Spleen (tissue), 13 donors: ENCODE data around the gene UBE2I. TPM values are rescaled to one million over a fixed set of nuclear protein-coding genes. Genes with fewer than 3 reads are reported as not detected.

ENCODE experiments used
- DNase-seq: peaks from one replicate; pipeline ENCODE4 v3.0.0-alpha.2; 2020
- H3K27ac ChIP-seq, 8 donors: fragments of 200-600 bp; sonication (generic) in 7 of 8; 1 replicate in 4 of 8; 2 replicates in 4 of 8; pipeline versions ENCODE4 v1.5.0 to v1.8.0; 2016 to 2021; ENCODE audit warnings: inconsistent platforms in 4 of 8, mild to moderate bottlenecking in 4 of 8, moderate library complexity in 1 of 8
- H3K27me3 ChIP-seq, 7 donors: fragments of 200-600 bp; sonication (generic) in 6 of 7; replicated peaks in 1 of 7; 1 replicate in 4 of 7; 2 replicates in 3 of 7; pipeline versions ENCODE4 v1.5.0 to v1.8.0; 2016 to 2021; ENCODE audit warnings: inconsistent platforms in 3 of 7, mild to moderate bottlenecking in 1 of 7
- H3K36me3 ChIP-seq, 6 donors: fragments of 200-600 bp; sonication (generic) in 5 of 6; 1 replicate in 4 of 6; 2 replicates in 2 of 6; pipeline versions ENCODE4 v1.5.0 to v1.8.0; 2016 to 2021; ENCODE audit warnings: inconsistent platforms in 2 of 6
- H3K4me1 ChIP-seq, 6 donors: fragments of 200-600 bp; sonication (generic) in 5 of 6; 1 replicate in 3 of 6; 2 replicates in 3 of 6; pipeline versions ENCODE4 v1.5.0 to v1.8.0; 2016 to 2021; ENCODE audit warnings: inconsistent platforms in 3 of 6
- H3K4me3 ChIP-seq, 8 donors: fragments of 200-600 bp; sonication (generic) in 7 of 8; 1 replicate in 4 of 8; 2 replicates in 4 of 8; pipeline versions ENCODE4 v1.5.0 to v1.8.0; 2016 to 2021; ENCODE audit warnings: inconsistent platforms in 4 of 8, mild to moderate bottlenecking in 4 of 8, moderate library complexity in 2 of 8
- H3K9me3 ChIP-seq, 8 donors: fragments of 200-600 bp; sonication (generic) in 7 of 8; 1 replicate in 4 of 8; 2 replicates in 4 of 8; pipeline versions ENCODE4 v1.5.0 to v1.8.0; 2016 to 2021; ENCODE audit warnings: inconsistent platforms in 4 of 8
- POLR2A ChIP-seq, 3 donors: fragments of 450-650 bp; IDR thresholded peaks; one replicate each; pipeline ENCODE4 v1.5.1; 2017; ENCODE audit warnings: antibody characterized with exemption in 3 of 3, mild to moderate bottlenecking in 1 of 3
- POLR2AphosphoS5 ChIP-seq, 3 donors: sonication (generic); formaldehyde crosslinking; IDR thresholded peaks; one replicate each; pipeline ENCODE4 v1.5.1; 2017; ENCODE audit warnings: antibody characterized with exemption in 3 of 3
- WGBS, 5 donors: extraction: QIAGEN DNeasy Blood & Tissue Kit in 3 of 5; methylation state at CpG; one replicate each; pipeline versions ENCODE4 v1.1.5 to v1.1.7; 2013 to 2018; 5-methylcytosine and 5-hydroxymethylcytosine counted together
- intact Hi-C: fragments of 100-400 bp; cut with DNase I; formaldehyde crosslinking; loops from one replicate; pipeline ENCODE4 v1.15.0; 2023; ENCODE audit warnings: low total_unique reads
- long read RNA-seq, 2 donors: transcript quantifications; one replicate each; lab custom pipeline, GENCODE V29; 2026
- polyA plus RNA-seq, 3 donors: library from polyadenylated mRNA; stranded (reverse); fragments of 200-250 nt; gene quantifications; one replicate each; pipeline ENCODE4 v1.2.1, GENCODE V29; 2013
- total RNA-seq, 7 donors: library from RNA; depleted of rRNA in 3 of 7; stranded (reverse); fragments of >200 nt in 3 of 7; fragmentation: NEBNext Ultra II Directional in 4 of 7; extraction: Animal tissue kit (Norgen Biotek cat#: 25700) in 4 of 7; gene quantifications; one replicate each; pipeline versions ENCODE4 v1.1.0 to v1.2.1, GENCODE V29; 2016 to 2021
- TF ChIP-seq, protein P1 (sequence below), 11 experiments: fragments of 200-600 bp in 7 of 11; fragments of 450-650 bp in 4 of 11; sonication (generic) in 4 of 11; IDR thresholded peaks in 8 of 11; conservative IDR thresholded peaks in 3 of 11; 1 replicate in 7 of 11; 2 replicates in 4 of 11; pipeline versions ENCODE4 v1.4.0 to v1.8.0; 2016 to 2021; ENCODE audit warnings: antibody characterized with exemption in 11 of 11, inconsistent platforms in 4 of 11, mild to moderate bottlenecking in 1 of 11
- donor health status: healthy with polysubstance abuse.
- donor health status: DM: no; HTN: no; CAD: no; lungs with moderate emphysema.
- donor health status: DM: no; HTN: no; CAD: no.
- donor health status: Bipolar disorder and iron deficiency.
- donor health status: healthy.
- donor health status: DM: no; HTN: no; CAD: no.
- donor health status: DM: yes; HTN: yes; CAD: no.

The UBE2I gene
- total RNA-seq (100 to 1,000 TPM; 101 to 142 (median 129) TPM), polyA plus RNA-seq (10 to 100 TPM; 78.1 to 94.9 (median 83.7) TPM)
- long read RNA-seq, donor 1, transcript UBE2I-212 (1 exons, 2,642 nt): minor isoform, 5 of 92 reads
- long read RNA-seq, donor 1, transcript UBE2I-203 (7 exons, 2,976 nt): major isoform, 61 of 92 reads
- long read RNA-seq, donor 1, partial matches to known transcripts: 14 of 92 reads
- long read RNA-seq, donor 1, other reads (novel, unspliced or antisense): 0 of 92 reads
- long read RNA-seq, donor 2, transcript UBE2I-203 (7 exons, 2,976 nt): major isoform, 50 of 76 reads
- long read RNA-seq, donor 2, partial matches to known transcripts: 17 of 76 reads
- long read RNA-seq, donor 2, other reads (novel, unspliced or antisense): 0 of 76 reads

DNA sequence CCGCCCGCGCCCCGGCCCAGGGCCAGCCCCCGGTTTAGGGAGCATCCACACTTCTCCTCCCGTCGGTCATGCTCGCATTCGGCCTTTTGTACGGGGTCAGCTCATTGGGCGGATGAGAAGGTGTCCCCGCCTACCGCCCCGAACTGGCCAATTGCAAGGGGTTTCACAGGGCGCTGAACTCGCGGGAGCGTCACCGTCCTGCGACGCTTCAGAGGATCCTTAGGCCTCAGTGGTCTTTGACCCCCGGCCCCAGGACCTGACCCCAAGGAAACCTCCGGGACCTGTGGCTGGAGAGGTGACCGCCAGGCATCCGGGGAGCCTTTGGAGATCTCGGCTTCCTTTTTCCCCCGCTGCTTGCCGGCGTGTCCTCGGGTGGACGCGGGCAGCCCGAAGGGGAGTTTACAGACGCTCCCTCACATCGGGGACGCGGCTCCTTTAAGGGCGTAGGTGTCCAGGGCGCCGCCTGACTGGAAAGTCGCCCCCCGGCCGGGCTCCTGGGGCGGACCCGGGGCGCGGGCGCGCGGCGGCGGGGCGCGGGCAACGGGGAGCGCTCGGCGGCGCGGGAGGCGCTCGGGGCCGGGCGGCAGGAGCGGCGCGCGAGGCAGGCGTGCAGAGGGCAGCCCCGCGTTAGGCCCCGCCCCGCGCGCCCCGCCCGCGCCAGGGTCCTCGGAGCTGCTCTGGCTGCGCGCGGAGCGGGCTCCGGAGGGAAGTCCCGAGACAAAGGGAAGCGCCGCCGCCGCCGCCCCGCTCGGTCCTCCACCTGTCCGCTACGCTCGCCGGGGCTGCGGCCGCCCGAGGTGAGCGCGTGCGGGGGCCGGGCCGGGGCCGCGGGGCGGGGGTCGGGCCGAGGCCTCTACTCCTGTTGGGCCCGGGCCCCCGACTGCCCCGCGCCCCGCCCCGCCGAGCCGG is at the start of gene UBE2I:
UBE2I (plus strand) TSS at position 660 of the 909 bp plus-strand sequence. CDS start 4,395 bp downstream, outside the sequence.
- peaks cover 24 to 74% (median 62%) of the 10 kb centered on the region in 6 donors for H3K4me1 ChIP-seq
- no peaks in the 10 kb centered on the region for H3K27me3 ChIP-seq
- DNase-seq: peak; percentile 97
- intact Hi-C loops: no loop called here
- H3K9me3 ChIP-seq: no peaks in the 10 kb centered on the region
- TF ChIP-seq, protein P1, sequence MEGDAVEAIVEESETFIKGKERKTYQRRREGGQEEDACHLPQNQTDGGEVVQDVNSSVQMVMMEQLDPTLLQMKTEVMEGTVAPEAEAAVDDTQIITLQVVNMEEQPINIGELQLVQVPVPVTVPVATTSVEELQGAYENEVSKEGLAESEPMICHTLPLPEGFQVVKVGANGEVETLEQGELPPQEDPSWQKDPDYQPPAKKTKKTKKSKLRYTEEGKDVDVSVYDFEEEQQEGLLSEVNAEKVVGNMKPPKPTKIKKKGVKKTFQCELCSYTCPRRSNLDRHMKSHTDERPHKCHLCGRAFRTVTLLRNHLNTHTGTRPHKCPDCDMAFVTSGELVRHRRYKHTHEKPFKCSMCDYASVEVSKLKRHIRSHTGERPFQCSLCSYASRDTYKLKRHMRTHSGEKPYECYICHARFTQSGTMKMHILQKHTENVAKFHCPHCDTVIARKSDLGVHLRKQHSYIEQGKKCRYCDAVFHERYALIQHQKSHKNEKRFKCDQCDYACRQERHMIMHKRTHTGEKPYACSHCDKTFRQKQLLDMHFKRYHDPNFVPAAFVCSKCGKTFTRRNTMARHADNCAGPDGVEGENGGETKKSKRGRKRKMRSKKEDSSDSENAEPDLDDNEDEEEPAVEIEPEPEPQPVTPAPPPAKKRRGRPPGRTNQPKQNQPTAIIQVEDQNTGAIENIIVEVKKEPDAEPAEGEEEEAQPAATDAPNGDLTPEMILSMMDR (IDR thresholded peaks at IDR 0.05 in 8 of 11, conservative IDR thresholded peaks at IDR 0.05 in 3 of 11): no peak
- TF ChIP-seq POLR2A (IDR thresholded peaks at IDR 0.05) (peak in 2 of 3 donors; percentile 18 to 55), POLR2AphosphoS5 (IDR thresholded peaks at IDR 0.05) (peak; percentile 80 to 89 (median 81))
- H3K36me3 ChIP-seq: peaks cover 0 to 28% (median 16%) of the 10 kb centered on the region in 6 donors
- H3K27ac ChIP-seq: peak within 1 kb of the TSS; percentile 96 to 99 (median 98)
- H3K4me3 ChIP-seq: peak within 1 kb of the TSS; percentile 81 to 96 (median 86)
- 0 to 1% (median 0%) methylated on average over 16 to 117 of the region's 117 CpGs for WGBS, 5 donors

DNA sequence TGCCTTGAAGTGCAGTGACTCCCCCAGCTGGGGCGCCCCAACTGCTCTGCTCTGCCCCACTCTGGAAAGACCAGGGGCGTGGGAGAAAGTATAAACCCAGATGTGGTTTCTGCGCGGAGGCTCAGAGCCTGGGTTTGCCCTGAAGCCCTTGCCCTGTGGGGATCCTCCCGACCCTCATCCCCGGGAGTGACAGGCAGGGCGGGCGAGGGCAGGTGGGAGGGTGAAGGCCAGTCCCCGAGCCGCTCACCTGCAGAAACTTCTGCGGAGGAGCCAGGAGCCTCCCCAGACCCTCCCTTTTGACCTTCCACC is 49.7 kb upstream of the UBE2I start:
- Histone ChIP-seq H3K4me1 (peaks cover 0 to 20% (median 9%) of the 10 kb centered on the region in 6 donors), H3K4me3 (no peak overlapping the region), H3K27ac (no peak overlapping the region), H3K27me3 (peaks cover 0 to 87% (median 55%) of the 10 kb centered on the region in 7 donors), H3K9me3 (no peaks in the 10 kb centered on the region), H3K36me3 (no peaks in the 10 kb centered on the region)
- intact Hi-C loops: no loop called here
- 8 to 47% (median 30%) methylated on average over 2 to 11 of the region's 11 CpGs for WGBS, 5 donors
- TF ChIP-seq, protein P1 (IDR thresholded peaks at IDR 0.05 in 8 of 11, conservative IDR thresholded peaks at IDR 0.05 in 3 of 11): no peak
- TF ChIP-seq POLR2AphosphoS5 (IDR thresholded peaks at IDR 0.05): no peak
- no peak for TF ChIP-seq POLR2A (IDR thresholded peaks at IDR 0.05)
- DNase-seq: no peak

DNA sequence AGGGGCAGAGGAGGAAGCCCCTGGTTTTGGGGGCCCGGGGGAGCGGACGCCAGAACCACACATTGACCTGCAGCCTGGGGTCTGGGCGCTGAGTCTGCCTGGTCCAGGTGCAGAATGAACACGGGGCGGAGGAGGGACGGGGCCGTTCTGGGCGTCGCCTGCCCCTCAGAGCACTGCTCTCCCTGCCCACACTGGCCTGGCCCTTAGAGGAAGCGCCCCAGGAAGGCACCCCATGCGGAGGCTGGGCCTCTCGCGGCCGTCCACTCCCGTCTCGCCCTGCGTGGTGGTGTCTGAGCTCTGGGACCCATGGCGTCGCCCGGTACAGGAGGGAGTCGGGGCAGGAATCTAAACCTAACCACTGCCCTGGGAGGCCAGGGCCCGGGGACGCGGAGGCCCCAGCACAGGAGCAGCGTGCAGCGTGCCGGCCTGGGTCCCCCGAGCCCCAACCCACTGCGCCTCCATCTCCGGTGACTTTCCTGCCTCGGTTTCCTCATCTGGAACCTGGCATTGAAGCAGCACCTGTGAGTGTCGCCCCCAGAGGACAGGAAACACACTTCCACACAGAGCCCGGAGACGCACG is 49.2 kb upstream of the UBE2I start:
- 64 to 73% (median 67%) methylated on average over 20 to 36 of the region's 36 CpGs for WGBS, 5 donors
- H3K27me3 ChIP-seq: peaks cover 0 to 85% (median 55%) of the 10 kb centered on the region in 7 donors
- peaks cover 0 to 20% (median 9%) of the 10 kb centered on the region in 6 donors for H3K4me1 ChIP-seq
- no peak overlapping the region for H3K27ac ChIP-seq
- H3K36me3 ChIP-seq: no peaks in the 10 kb centered on the region
- no peak for TF ChIP-seq POLR2A (IDR thresholded peaks at IDR 0.05)
- TF ChIP-seq, protein P1 (IDR thresholded peaks at IDR 0.05 in 8 of 11, conservative IDR thresholded peaks at IDR 0.05 in 3 of 11): no peak
- TF ChIP-seq POLR2AphosphoS5 (IDR thresholded peaks at IDR 0.05): no peak
- intact Hi-C loops: no loop called here
- H3K4me3 ChIP-seq: no peak overlapping the region
- no peaks in the 10 kb centered on the region for H3K9me3 ChIP-seq
- DNase-seq: no peak
